ENCODE data around the gene SAPCD1.

DNA sequence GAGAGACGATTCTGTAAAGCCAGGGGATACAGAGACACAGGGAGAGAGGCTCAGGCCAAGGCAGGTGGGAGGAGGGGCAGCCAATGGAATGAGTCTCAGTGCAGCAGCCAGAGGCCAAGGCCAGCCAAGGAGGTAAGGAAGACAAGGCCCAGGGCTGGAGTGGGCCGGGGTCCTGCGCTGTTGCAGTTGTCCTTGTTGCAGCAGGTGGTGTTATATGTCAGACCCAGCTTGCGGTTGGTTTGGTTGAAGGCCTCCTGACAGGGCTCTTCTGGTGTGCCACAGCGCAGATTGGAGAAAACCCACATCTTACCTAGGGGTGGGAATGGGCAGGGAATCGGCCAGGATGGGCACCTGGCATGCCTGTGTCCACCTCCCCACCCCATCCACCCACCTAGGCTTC lies 43.5 kb upstream of the SAPCD1 start:
- TF ChIP-seq POLR2AphosphoS5 (IDR thresholded peaks at IDR 0.05), result no peak
- TF ChIP-seq POLR2A (IDR thresholded peaks at IDR 0.05), result no peak
- TF ChIP-seq, protein P1, sequence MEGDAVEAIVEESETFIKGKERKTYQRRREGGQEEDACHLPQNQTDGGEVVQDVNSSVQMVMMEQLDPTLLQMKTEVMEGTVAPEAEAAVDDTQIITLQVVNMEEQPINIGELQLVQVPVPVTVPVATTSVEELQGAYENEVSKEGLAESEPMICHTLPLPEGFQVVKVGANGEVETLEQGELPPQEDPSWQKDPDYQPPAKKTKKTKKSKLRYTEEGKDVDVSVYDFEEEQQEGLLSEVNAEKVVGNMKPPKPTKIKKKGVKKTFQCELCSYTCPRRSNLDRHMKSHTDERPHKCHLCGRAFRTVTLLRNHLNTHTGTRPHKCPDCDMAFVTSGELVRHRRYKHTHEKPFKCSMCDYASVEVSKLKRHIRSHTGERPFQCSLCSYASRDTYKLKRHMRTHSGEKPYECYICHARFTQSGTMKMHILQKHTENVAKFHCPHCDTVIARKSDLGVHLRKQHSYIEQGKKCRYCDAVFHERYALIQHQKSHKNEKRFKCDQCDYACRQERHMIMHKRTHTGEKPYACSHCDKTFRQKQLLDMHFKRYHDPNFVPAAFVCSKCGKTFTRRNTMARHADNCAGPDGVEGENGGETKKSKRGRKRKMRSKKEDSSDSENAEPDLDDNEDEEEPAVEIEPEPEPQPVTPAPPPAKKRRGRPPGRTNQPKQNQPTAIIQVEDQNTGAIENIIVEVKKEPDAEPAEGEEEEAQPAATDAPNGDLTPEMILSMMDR (IDR thresholded peaks at IDR 0.05), result no peak
